Hematopoietic multipotent progenitor cell treated with erythropoietin and hydrocortisone succinate and interleukin-3 and kit ligand, for 4 days (in vitro differentiated cells): ENCODE measurements around the gene ZNF358.
"Not testable (repeated sequence)": the region's sequence is repeated elsewhere in the genome, so short reads cannot be mapped to it uniquely, and the experiment has no call there.

Experiments
- DNase-seq: peaks from one replicate; pipeline ENCODE4 v3.0.0-alpha.2; 2015

The ZNF358 gene

GRCh38 chr19:7521551-7522071, 5.7 kb downstream of the ZNF358 start:
- no peak for DNase-seq

- peak; percentile 99 for DNase-seq
These were observed 6.4 kb downstream of the ZNF358 start, which contains the start of gene MCOLN1 for GRCh38 chr19:7522072-7522922. Gene MCOLN1, plus strand, starts transcription at chr19:7522624. Its CDS starts 127 bp downstream, at chr19:7522751.

GRCh38 chr19:7522923-7523667, 7.2 kb downstream of the ZNF358 start:
- peak; percentile 42 for DNase-seq

GRCh38 chr19:7524523-7524922, 8.6 kb downstream of the ZNF358 start:
- no peak for DNase-seq

- DNase-seq, result no peak
These were observed 9.3 kb downstream of the ZNF358 start for GRCh38 chr19:7524992-7525739.

GRCh38 chr19:7526059-7526929, 10.4 kb downstream of the ZNF358 start:
- DNase-seq, result no peak

GRCh38 chr19:7527516-7528191, 11.8 kb downstream of the ZNF358 start:
- DNase-seq, result peak; percentile 63

- DNase-seq, result no peak
These were observed 12.3 kb downstream of the ZNF358 start for GRCh38 chr19:7528192-7528519.

GRCh38 chr19:7528522-7529245, 12.8 kb downstream of the ZNF358 start:
- DNase-seq, result no peak

- DNase-seq, result no peak
These were observed 13.3 kb downstream of the ZNF358 start for GRCh38 chr19:7529246-7529600.

GRCh38 chr19:7529610-7530490, 13.9 kb downstream of the ZNF358 start:
- DNase-seq, result no peak

- DNase-seq, result no peak
These were observed 17.5 kb downstream of the ZNF358 start for GRCh38 chr19:7533281-7533885.

GRCh38 chr19:7533925-7534480, 18.1 kb downstream of the ZNF358 start:
- DNase-seq, result peak; percentile 96

- peak; percentile 58 for DNase-seq
These were observed 18.7 kb downstream of the ZNF358 start for GRCh38 chr19:7534531-7535046.

- peak; percentile 96 for DNase-seq
These were observed 19.4 kb downstream of the ZNF358 start, which contains the start of gene PNPLA6 for GRCh38 chr19:7535047-7535997. Gene PNPLA6, plus strand, starts transcription at chr19:7535717. Its CDS starts 72 bp downstream, at chr19:7535789.

GRCh38 chr19:7535998-7536695, 20.2 kb downstream of the ZNF358 start:
- peak; percentile 46 for DNase-seq

GRCh38 chr19:7538990-7539389, 23.1 kb downstream of the ZNF358 start:
- not testable (repeated sequence) for DNase-seq
